Measurements from ENCODE around the gene PKNOX2. TPM values are rescaled to one million over a fixed set of nuclear protein-coding genes. Genes with fewer than 3 reads are reported as not detected.
A peak's percentile ranks its signal among the peaks of the same experiment; 100 is the strongest.

PKNOX2 gene
- total and polyA plus RNA-seq, 4 experiments from 2014 or later = not detected

- H3K27me3 Mint-ChIP-seq = peaks cover 6 to 8% of the 10 kb centered on the region in 2 donors
- no peak overlapping the region for H3K27ac ChIP-seq (ENCODE audit: low read depth, low read length)
- no peak for DNase-seq
- intact Hi-C loops (cut with micrococcal nuclease) = no loop called here
- H3K9me3 ChIP-seq (ENCODE audit: control insufficient read depth in 1 of 2, low read length in 2 of 2) = no peaks in the 10 kb centered on the region
- H3K4me3 ChIP-seq (ENCODE audit: low read length in 2 of 2) = no peak overlapping the region
- H3K4me3 Mint-ChIP-seq = no peak overlapping the region
- peaks cover 0 to 2% (median 0%) of the 10 kb centered on the region in 8 donors for H3K9me3 Mint-ChIP-seq
- CTCF ChIA-PET (ENCODE audit: partially characterized antibody) = no interaction called here
- H3K36me3 ChIP-seq (ENCODE audit: insufficient read depth, low read length) = no peaks in the 10 kb centered on the region
- no peak overlapping the region for H3K27ac Mint-ChIP-seq
- H3K36me3 Mint-ChIP-seq = no peaks in the 10 kb centered on the region
- H3K4me1 Mint-ChIP-seq = no peaks in the 10 kb centered on the region
- H3K27me3 ChIP-seq (ENCODE audit: insufficient read depth, low read length) = peaks cover 5% of the 10 kb centered on the region
- POLR2A ChIA-PET (ENCODE audit: partially characterized antibody) = no interaction called here
- no peaks in the 10 kb centered on the region for H3K4me1 ChIP-seq (ENCODE audit: insufficient read depth, low read length)
Measured at GRCh38 chr11:125304136-125304535, 139.6 kb downstream of the PKNOX2 start.

- peaks cover 10 to 11% of the 10 kb centered on the region in 2 donors for H3K27me3 Mint-ChIP-seq
Measured at GRCh38 chr11:125304876-125305275, 140.3 kb downstream of the PKNOX2 start.

GRCh38 chr11:125305345-125305744 lies 140.8 kb downstream of the PKNOX2 start:
- Mint-ChIP-seq H3K4me1 (no peaks in the 10 kb centered on the region), H3K36me3 (no peaks in the 10 kb centered on the region), H3K4me3 (no peak overlapping the region), H3K27me3 (peaks cover 10 to 11% of the 10 kb centered on the region in 2 donors), H3K9me3 (peaks cover 0 to 2% (median 0%) of the 10 kb centered on the region in 8 donors), H3K27ac (no peak overlapping the region)
- ChIA-PET CTCF (ENCODE audit: partially characterized antibody) (no interaction called here), POLR2A (ENCODE audit: partially characterized antibody) (no interaction called here)
- Histone ChIP-seq H3K36me3 (ENCODE audit: insufficient read depth, low read length) (no peaks in the 10 kb centered on the region), H3K27me3 (ENCODE audit: insufficient read depth, low read length) (peaks cover 5% of the 10 kb centered on the region), H3K4me3 (ENCODE audit: low read length in 2 of 2) (no peak overlapping the region), H3K9me3 (ENCODE audit: control insufficient read depth in 1 of 2, low read length in 2 of 2) (no peaks in the 10 kb centered on the region), H3K27ac (ENCODE audit: low read depth, low read length) (no peak overlapping the region), H3K4me1 (ENCODE audit: insufficient read depth, low read length) (no peaks in the 10 kb centered on the region)
- no peak for DNase-seq
- intact Hi-C loops (cut with micrococcal nuclease) = no loop called here

More at GRCh38 chr11:125304876-125305275, 140.3 kb downstream of the PKNOX2 start:
- POLR2A ChIA-PET (ENCODE audit: partially characterized antibody) = no interaction called here
- Mint-ChIP-seq H3K4me1 (no peaks in the 10 kb centered on the region), H3K27ac (no peak overlapping the region), H3K4me3 (no peak overlapping the region), H3K36me3 (no peaks in the 10 kb centered on the region), H3K9me3 (peaks cover 0 to 2% (median 0%) of the 10 kb centered on the region in 8 donors)
- Histone ChIP-seq H3K27ac (ENCODE audit: low read depth, low read length) (no peak overlapping the region), H3K4me1 (ENCODE audit: insufficient read depth, low read length) (no peaks in the 10 kb centered on the region), H3K4me3 (ENCODE audit: low read length in 2 of 2) (no peak overlapping the region), H3K36me3 (ENCODE audit: insufficient read depth, low read length) (no peaks in the 10 kb centered on the region), H3K27me3 (ENCODE audit: insufficient read depth, low read length) (peaks cover 5% of the 10 kb centered on the region), H3K9me3 (ENCODE audit: control insufficient read depth in 1 of 2, low read length in 2 of 2) (no peaks in the 10 kb centered on the region)
- DNase-seq = no peak
- intact Hi-C loops (cut with micrococcal nuclease) = no loop called here
- CTCF ChIA-PET (ENCODE audit: partially characterized antibody) = no interaction called here

GRCh38 chr11:125306476-125306875 lies 141.9 kb downstream of the PKNOX2 start:
- Histone ChIP-seq H3K9me3 (ENCODE audit: control insufficient read depth in 1 of 2, low read length in 2 of 2) (no peaks in the 10 kb centered on the region), H3K27ac (ENCODE audit: low read depth, low read length) (no peak overlapping the region), H3K4me3 (ENCODE audit: low read length in 2 of 2) (no peak overlapping the region), H3K4me1 (ENCODE audit: insufficient read depth, low read length) (no peaks in the 10 kb centered on the region), H3K36me3 (ENCODE audit: insufficient read depth, low read length) (no peaks in the 10 kb centered on the region), H3K27me3 (ENCODE audit: insufficient read depth, low read length) (peaks cover 5% of the 10 kb centered on the region)
- no peak overlapping the region for H3K4me3 Mint-ChIP-seq
- no peak for DNase-seq
- POLR2A ChIA-PET (ENCODE audit: partially characterized antibody) = no interaction called here
- CTCF ChIA-PET (ENCODE audit: partially characterized antibody) = no interaction called here
- H3K27ac Mint-ChIP-seq = no peak overlapping the region
- no peaks in the 10 kb centered on the region for H3K36me3 Mint-ChIP-seq
- H3K9me3 Mint-ChIP-seq = peaks cover 0 to 2% (median 0%) of the 10 kb centered on the region in 8 donors
- peaks cover 10 to 20% of the 10 kb centered on the region in 2 donors for H3K27me3 Mint-ChIP-seq
- no peaks in the 10 kb centered on the region for H3K4me1 Mint-ChIP-seq
- intact Hi-C loops (cut with micrococcal nuclease) = no loop called here

GRCh38 chr11:125308246-125308645 lies 143.7 kb downstream of the PKNOX2 start:
- no peak overlapping the region for H3K27ac Mint-ChIP-seq
- ChIA-PET POLR2A (ENCODE audit: partially characterized antibody) (no interaction called here), CTCF (ENCODE audit: partially characterized antibody) (no interaction called here)
- H3K4me1 Mint-ChIP-seq = no peaks in the 10 kb centered on the region
- Histone ChIP-seq H3K4me3 (ENCODE audit: low read length in 2 of 2) (no peak overlapping the region), H3K36me3 (ENCODE audit: insufficient read depth, low read length) (no peaks in the 10 kb centered on the region), H3K27ac (ENCODE audit: low read depth, low read length) (no peak overlapping the region), H3K9me3 (ENCODE audit: control insufficient read depth in 1 of 2, low read length in 2 of 2) (no peaks in the 10 kb centered on the region), H3K4me1 (ENCODE audit: insufficient read depth, low read length) (no peaks in the 10 kb centered on the region), H3K27me3 (ENCODE audit: insufficient read depth, low read length) (peaks cover 5% of the 10 kb centered on the region)
- H3K9me3 Mint-ChIP-seq = peaks cover 0 to 2% (median 0%) of the 10 kb centered on the region in 8 donors
- intact Hi-C loops (cut with micrococcal nuclease) = no loop called here
- no peaks in the 10 kb centered on the region for H3K36me3 Mint-ChIP-seq
- DNase-seq = no peak
- H3K4me3 Mint-ChIP-seq = no peak overlapping the region
- H3K27me3 Mint-ChIP-seq = peaks cover 17 to 20% of the 10 kb centered on the region in 2 donors

GRCh38 chr11:125312391-125312790 lies 147.8 kb downstream of the PKNOX2 start:
- Mint-ChIP-seq H3K4me1 (no peaks in the 10 kb centered on the region), H3K9me3 (no peaks in the 10 kb centered on the region), H3K27ac (peak overlapping the region in 1 of 7 donors; percentile 11), H3K36me3 (no peaks in the 10 kb centered on the region), H3K4me3 (no peak overlapping the region), H3K27me3 (peaks cover 18 to 22% of the 10 kb centered on the region in 2 donors)
- H3K27me3 ChIP-seq (ENCODE audit: insufficient read depth, low read length) = no peaks in the 10 kb centered on the region
- no peaks in the 10 kb centered on the region for H3K9me3 ChIP-seq (ENCODE audit: control insufficient read depth in 1 of 2, low read length in 2 of 2)
- no peak overlapping the region for H3K27ac ChIP-seq (ENCODE audit: low read depth, low read length)
- H3K4me1 ChIP-seq (ENCODE audit: insufficient read depth, low read length) = no peaks in the 10 kb centered on the region
- intact Hi-C loops (cut with micrococcal nuclease) = no loop called here
- H3K36me3 ChIP-seq (ENCODE audit: insufficient read depth, low read length) = no peaks in the 10 kb centered on the region
- ChIA-PET CTCF (ENCODE audit: partially characterized antibody) (no interaction called here), POLR2A (ENCODE audit: partially characterized antibody) (no interaction called here)
- DNase-seq = no peak
- no peak overlapping the region for H3K4me3 ChIP-seq (ENCODE audit: low read length in 2 of 2)

GRCh38 chr11:125312812-125313211 lies 148.3 kb downstream of the PKNOX2 start:
- Histone ChIP-seq H3K4me1 (ENCODE audit: insufficient read depth, low read length) (no peaks in the 10 kb centered on the region), H3K4me3 (ENCODE audit: low read length in 2 of 2) (no peak overlapping the region), H3K9me3 (ENCODE audit: control insufficient read depth in 1 of 2, low read length in 2 of 2) (no peaks in the 10 kb centered on the region), H3K27me3 (ENCODE audit: insufficient read depth, low read length) (no peaks in the 10 kb centered on the region), H3K27ac (ENCODE audit: low read depth, low read length) (no peak overlapping the region), H3K36me3 (ENCODE audit: insufficient read depth, low read length) (no peaks in the 10 kb centered on the region)
- intact Hi-C loops (cut with micrococcal nuclease) = no loop called here
- no peak for DNase-seq
- Mint-ChIP-seq H3K9me3 (no peaks in the 10 kb centered on the region), H3K27me3 (peaks cover 18 to 22% of the 10 kb centered on the region in 2 donors), H3K4me1 (no peaks in the 10 kb centered on the region), H3K27ac (no peak overlapping the region), H3K4me3 (no peak overlapping the region), H3K36me3 (no peaks in the 10 kb centered on the region)
- CTCF ChIA-PET (ENCODE audit: partially characterized antibody) = no interaction called here
- POLR2A ChIA-PET (ENCODE audit: partially characterized antibody) = no interaction called here

Measured in CD4-positive, alpha-beta memory T cell (primary cell).